Measurements from ENCODE around the gene OCLN. TPM values are rescaled to one million over a fixed set of nuclear protein-coding genes. Genes with fewer than 3 reads are reported as not detected.

The OCLN gene
- total RNA-seq = 5.5 and 7.3 TPM in 2 replicates

DNA sequence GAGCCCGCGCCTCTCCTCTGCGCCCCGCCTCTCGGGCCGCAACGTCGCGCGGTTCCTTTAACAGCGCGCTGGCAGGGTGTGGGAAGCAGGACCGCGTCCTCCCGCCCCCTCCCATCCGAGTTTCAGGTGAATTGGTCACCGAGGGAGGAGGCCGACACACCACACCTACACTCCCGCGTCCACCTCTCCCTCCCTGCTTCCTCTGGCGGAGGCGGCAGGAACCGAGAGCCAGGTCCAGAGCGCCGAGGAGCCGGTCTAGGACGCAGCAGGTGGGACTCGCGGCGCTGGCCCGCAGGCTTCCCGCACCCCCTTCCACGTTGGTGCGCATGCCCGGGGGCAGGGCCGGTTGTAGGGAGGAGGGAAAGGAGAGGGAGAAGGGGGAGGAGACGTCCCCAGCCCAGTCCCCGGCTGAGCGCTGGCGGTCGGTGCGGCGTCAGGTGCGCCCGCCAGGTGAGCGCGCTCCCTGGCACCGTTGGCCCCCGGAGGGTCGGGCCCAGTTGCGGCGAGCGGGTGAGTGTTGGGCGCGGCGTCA, at the start of gene OCLN:
Gene OCLN (plus strand): TSS at position 400 of the 532 bp plus-strand sequence. CDS start 11,455 bp downstream, outside the sequence.

GRCh38 chr5:69559908-69560330, 67.3 kb downstream of the OCLN start, which contains the start of gene GTF2H2C:
TSS of gene GTF2H2C (plus strand) at chr5:69560191. CDS start at chr5:69565133, 4,942 bp downstream.

Small RNA genes lying within 50 kb of the gene (small RNA-seq; reads per million reads assigned to genes)
- gene RN7SL616P (not detected), gene RNU6-724P (not detected), gene RPS27P14 (not detected)

Other genes starting within 250 kb of the OCLN start
- 3.3 and 3.7 TPM in 2 replicates for gene CCDC125, start 160.0 kb upstream of the OCLN start, total RNA-seq
- gene AK6, start 123.3 kb upstream of the OCLN start, total RNA-seq = 25.7 and 32.8 TPM in 2 replicates
- 90.7 and 97.4 TPM in 2 replicates for gene TAF9, start 123.3 kb upstream of the OCLN start, total RNA-seq
- gene RAD17, start 123.0 kb upstream of the OCLN start, total RNA-seq = 15.8 and 16.8 TPM in 2 replicates
- gene MARVELD2, start 77.7 kb upstream of the OCLN start, total RNA-seq = under 0.01 and 2.0 TPM in 2 replicates
- gene GTF2H2C, start 67.4 kb downstream of the OCLN start, total RNA-seq = 40.4 and 55.5 TPM in 2 replicates

All from subcutaneous preadipocyte (primary cell).